Measurements from ENCODE around the gene IGSF5. TPM values are rescaled to one million over a fixed set of nuclear protein-coding genes. Genes with fewer than 3 reads are reported as not detected.

Gene IGSF5
- total RNA-seq, 1 experiment from 2014 or later, result 0.18 TPM

GRCh38 chr21:39763272-39763970, 18.4 kb downstream of the IGSF5 start:
- intact Hi-C loops (cut with micrococcal nuclease; ENCODE audit: unreplicated experiment), result no loop called here
- no TSS peak for BruUV-seq (replicated peaks)
- Mint-ChIP-seq H3K4me1 (ENCODE audit: low read depth, unreplicated experiment) (no peaks in the 10 kb centered on the region), H3K27me3 (ENCODE audit: insufficient read depth, unreplicated experiment) (peaks cover 14% of the 10 kb centered on the region), H3K4me3 (ENCODE audit: unreplicated experiment) (no peak overlapping the region), H3K27ac (ENCODE audit: unreplicated experiment) (no peak overlapping the region), H3K9me3 (ENCODE audit: unreplicated experiment) (peaks cover 10% of the 10 kb centered on the region), H3K36me3 (ENCODE audit: insufficient read depth, unreplicated experiment) (no peaks in the 10 kb centered on the region)
- TF ChIP-seq CTCF (IDR thresholded peaks at IDR 0.05; ENCODE audit: insufficient read depth in 1 of 2, low read depth in 1 of 2, low read length in 1 of 2, severe bottlenecking in 1 of 2, unreplicated experiment in 1 of 2), result no peak
- CTCF ChIA-PET, result no interaction called here
- Histone ChIP-seq H3K4me3 (ENCODE audit: low read depth, low read length) (no peak overlapping the region), H3K36me3 (ENCODE audit: control insufficient read depth, insufficient read depth, low read length) (no peaks in the 10 kb centered on the region), H3K27me3 (replicated peaks; ENCODE audit: control insufficient read depth, insufficient read depth, low read length) (no peaks in the 10 kb centered on the region), H3K4me1 (no peaks in the 10 kb centered on the region), H3K9me3 (no peaks in the 10 kb centered on the region)
- no peak for DNase-seq
- POLR2A ChIA-PET, result no interaction called here

- no peaks in the 10 kb centered on the region for H3K36me3 Mint-ChIP-seq (ENCODE audit: insufficient read depth, unreplicated experiment)
- DNase-seq, result no peak
- no peak overlapping the region for H3K27ac Mint-ChIP-seq (ENCODE audit: unreplicated experiment)
Measured at GRCh38 chr21:39774227-39774626, 29.2 kb downstream of the IGSF5 start.

GRCh38 chr21:39775816-39776215, 30.8 kb downstream of the IGSF5 start:
- Mint-ChIP-seq H3K4me3 (ENCODE audit: unreplicated experiment) (no peak overlapping the region), H3K27me3 (ENCODE audit: insufficient read depth, unreplicated experiment) (peaks cover 3% of the 10 kb centered on the region), H3K4me1 (ENCODE audit: low read depth, unreplicated experiment) (no peaks in the 10 kb centered on the region), H3K36me3 (ENCODE audit: insufficient read depth, unreplicated experiment) (no peaks in the 10 kb centered on the region), H3K9me3 (ENCODE audit: unreplicated experiment) (no peaks in the 10 kb centered on the region), H3K27ac (ENCODE audit: unreplicated experiment) (no peak overlapping the region)
- ChIA-PET POLR2A (no interaction called here), CTCF (no interaction called here)
- no peak for TF ChIP-seq CTCF (IDR thresholded peaks at IDR 0.05; ENCODE audit: insufficient read depth in 1 of 2, low read depth in 1 of 2, low read length in 1 of 2, severe bottlenecking in 1 of 2, unreplicated experiment in 1 of 2)
- Histone ChIP-seq H3K4me1 (no peaks in the 10 kb centered on the region), H3K36me3 (ENCODE audit: control insufficient read depth, insufficient read depth, low read length) (no peaks in the 10 kb centered on the region), H3K4me3 (ENCODE audit: low read depth, low read length) (no peak overlapping the region), H3K27me3 (replicated peaks; ENCODE audit: control insufficient read depth, insufficient read depth, low read length) (no peaks in the 10 kb centered on the region; the same call in 1 of the 2 replicates), H3K9me3 (no peaks in the 10 kb centered on the region)
- no TSS peak for BruUV-seq (replicated peaks)
- no peak for DNase-seq
- intact Hi-C loops (cut with micrococcal nuclease; ENCODE audit: unreplicated experiment), result no loop called here

More at GRCh38 chr21:39774227-39774626, 29.2 kb downstream of the IGSF5 start:
- Mint-ChIP-seq H3K4me3 (ENCODE audit: unreplicated experiment) (no peak overlapping the region), H3K27me3 (ENCODE audit: insufficient read depth, unreplicated experiment) (peaks cover 3% of the 10 kb centered on the region), H3K9me3 (ENCODE audit: unreplicated experiment) (no peaks in the 10 kb centered on the region), H3K4me1 (ENCODE audit: low read depth, unreplicated experiment) (no peaks in the 10 kb centered on the region)
- CTCF ChIA-PET, result no interaction called here
- POLR2A ChIA-PET, result no interaction called here
- no TSS peak for BruUV-seq (replicated peaks)
- Histone ChIP-seq H3K4me3 (ENCODE audit: low read depth, low read length) (no peak overlapping the region), H3K27me3 (replicated peaks; ENCODE audit: control insufficient read depth, insufficient read depth, low read length) (no peaks in the 10 kb centered on the region; the same call in 1 of the 2 replicates), H3K4me1 (no peaks in the 10 kb centered on the region), H3K9me3 (no peaks in the 10 kb centered on the region), H3K36me3 (ENCODE audit: control insufficient read depth, insufficient read depth, low read length) (no peaks in the 10 kb centered on the region)
- no peak for TF ChIP-seq CTCF (IDR thresholded peaks at IDR 0.05; ENCODE audit: insufficient read depth in 1 of 2, low read depth in 1 of 2, low read length in 1 of 2, severe bottlenecking in 1 of 2, unreplicated experiment in 1 of 2)
- intact Hi-C loops (cut with micrococcal nuclease; ENCODE audit: unreplicated experiment), result no loop called here

Measured in Caco-2 (cell line).